Suppressor macrophage (primary cell): ENCODE data around the gene NUP93.

Experiments used
- DNase-seq, 4 experiments: peaks; one replicate each; pipeline ENCODE4 v3.0.0-alpha.2; 2020 to 2022

The NUP93 gene

GRCh38 chr16:56897026-56897799 is 167.3 kb downstream of the NUP93 start:
- DNase-seq, result no peak

GRCh38 chr16:56898847-56899246 is 168.9 kb downstream of the NUP93 start:
- no peak for DNase-seq
